Neuronal stem cell (in vitro differentiated cells): ENCODE results near the gene PRPF18.

Experiments used
- DNase-seq: peaks from one replicate; pipeline ENCODE4 v3.0.0-alpha.2; 2013; ENCODE audit warnings: low spot score
- H2AFZ ChIP-seq: one replicate; pipeline ENCODE4 v1.6.1; 2013; ENCODE audit warnings: mild to moderate bottlenecking, low read length, inconsistent platforms
- H2AK5ac ChIP-seq: 2 replicates; pipeline ENCODE4 v1.6.1; 2013; ENCODE audit warnings: low read depth, mild to moderate bottlenecking, inconsistent platforms, low read length, moderate library complexity, mixed read lengths
- H2BK120ac ChIP-seq: 2 replicates; pipeline ENCODE4 v1.6.1; 2013; ENCODE audit warnings: low read depth, mild to moderate bottlenecking, inconsistent platforms, low read length, moderate library complexity, mixed read lengths
- H2BK12ac ChIP-seq: one replicate; pipeline ENCODE4 v1.6.1; 2013; ENCODE audit warnings: low read length, inconsistent platforms
- H2BK15ac ChIP-seq: 2 replicates; pipeline ENCODE4 v1.6.1; 2013; ENCODE audit warnings: mild to moderate bottlenecking, low read length, inconsistent platforms, mixed read lengths
- H2BK5ac ChIP-seq: one replicate; pipeline ENCODE4 v1.6.1; 2013; ENCODE audit warnings: inconsistent platforms, mild to moderate bottlenecking, low read length, moderate library complexity
- H3K14ac ChIP-seq: one replicate; pipeline ENCODE4 v1.6.1; 2013; ENCODE audit warnings: low read length, inconsistent platforms
- H3K18ac ChIP-seq: 2 replicates; pipeline ENCODE4 v1.6.1; 2013; ENCODE audit warnings: low read length, inconsistent platforms
- H3K23ac ChIP-seq: 2 replicates; pipeline ENCODE4 v1.6.1; 2013; ENCODE audit warnings: low read depth, mild to moderate bottlenecking, mixed read lengths, low read length, inconsistent platforms; ENCODE audit not compliant: poor library complexity
- H3K27ac ChIP-seq: replicated peaks from 3 replicates; pipeline ENCODE4 v1.5.1; 2013; ENCODE audit warnings: low read length, inconsistent platforms
- H3K27me3 ChIP-seq, 3 experiments: 2 replicates each; pipeline ENCODE4 v1.6.1; 2013; ENCODE audit warnings: low read length in 3 of 3, mild to moderate bottlenecking in 2 of 3, inconsistent platforms in 1 of 3, low read depth in 1 of 3, mixed read lengths in 1 of 3, moderate library complexity in 1 of 3; ENCODE audit not compliant: control insufficient read depth in 3 of 3, insufficient read depth in 3 of 3
- H3K36me3 ChIP-seq, 2 donors: replicated peaks in 1 of 2; 2 replicates each; pipeline ENCODE4 v1.6.1; 2013; ENCODE audit warnings: low read length in 2 of 2; ENCODE audit not compliant: control insufficient read depth in 2 of 2, insufficient read depth in 2 of 2
- H3K4ac ChIP-seq: 2 replicates; pipeline ENCODE4 v1.6.1; 2013; ENCODE audit warnings: inconsistent platforms, mild to moderate bottlenecking, low read length, moderate library complexity
- H3K4me1 ChIP-seq, 2 donors: 1 replicate in 1 of 2; 2 replicates in 1 of 2; pipeline ENCODE4 v1.6.1; 2013; ENCODE audit warnings: low read length in 2 of 2, low read depth in 1 of 2; ENCODE audit not compliant: control insufficient read depth in 2 of 2, insufficient read depth in 1 of 2
- H3K4me2 ChIP-seq: one replicate; pipeline ENCODE4 v1.6.1; 2013; ENCODE audit warnings: mild to moderate bottlenecking, low read length, inconsistent platforms; ENCODE audit not compliant: insufficient read depth, poor library complexity, severe bottlenecking
- H3K4me3 ChIP-seq, 2 donors: 2 replicates each; pipeline ENCODE4 v1.5.1; 2013; ENCODE audit warnings: low read length in 2 of 2, mild to moderate bottlenecking in 2 of 2, inconsistent platforms in 1 of 2, moderate library complexity in 1 of 2
- H3K79me1 ChIP-seq: one replicate; pipeline ENCODE4 v1.6.1; 2013; ENCODE audit warnings: low read depth, mild to moderate bottlenecking, inconsistent platforms, low read length, moderate library complexity
- H3K9ac ChIP-seq: one replicate; pipeline ENCODE4 v1.6.1; 2013; ENCODE audit warnings: mild to moderate bottlenecking, low read depth, low read length, inconsistent platforms; ENCODE audit not compliant: poor library complexity
- H3K9me3 ChIP-seq, 2 donors: replicated peaks in 1 of 2; 2 replicates each; pipeline versions ENCODE3 to v1.6.1; 2013; ENCODE audit warnings: low read length in 2 of 2, mild to moderate bottlenecking in 2 of 2, inconsistent platforms in 1 of 2, low read depth in 1 of 2, mixed read lengths in 1 of 2, moderate library complexity in 1 of 2; ENCODE audit not compliant: control insufficient read depth in 2 of 2, insufficient read depth in 1 of 2
- H4K8ac ChIP-seq: one replicate; pipeline ENCODE4 v1.6.1; 2013; ENCODE audit warnings: low read depth, mild to moderate bottlenecking, inconsistent platforms, low read length, moderate library complexity
- H4K91ac ChIP-seq: one replicate; pipeline ENCODE4 v1.6.1; 2013; ENCODE audit warnings: low read length, low read depth, mild to moderate bottlenecking, inconsistent platforms; ENCODE audit not compliant: poor library complexity
- WGBS, 2 donors: extraction: QIAGEN DNeasy Blood & Tissue Kit; methylation state at CpG; one replicate each; pipeline ENCODE4 v1.1.7; 2013; ENCODE audit warnings: missing lambda C conversion rate in 2 of 2, mixed read lengths in 1 of 2; ENCODE audit not compliant: insufficient read length in 2 of 2, insufficient replicate concordance in 1 of 2; ENCODE audit errors: extremely low coverage in 2 of 2; 5-methylcytosine and 5-hydroxymethylcytosine counted together

The PRPF18 gene

GRCh38 chr10:13656337-13657100 is 69.8 kb downstream of the PRPF18 start:
- peaks cover 0 to 11% of the 10 kb centered on the region in 2 donors for H3K4me1 ChIP-seq
- no peak overlapping the region for H2BK15ac ChIP-seq
- H3K79me1 ChIP-seq: no peaks in the 10 kb centered on the region
- no peak overlapping the region for H3K4me2 ChIP-seq
- H3K9me3 ChIP-seq: no peaks in the 10 kb centered on the region
- no peak overlapping the region for H3K4me3 ChIP-seq
- H3K14ac ChIP-seq: no peak overlapping the region
- peak overlapping the region; percentile 54 for H4K91ac ChIP-seq
- no peak for DNase-seq
- H2BK120ac ChIP-seq: no peak overlapping the region
- no peak overlapping the region for H2BK12ac ChIP-seq
- H4K8ac ChIP-seq: no peak overlapping the region
- no peak overlapping the region for H3K23ac ChIP-seq
- H3K36me3 ChIP-seq: peaks cover 37 to 98% of the 10 kb centered on the region in 2 donors
- H2AK5ac ChIP-seq: no peak overlapping the region
- H2BK5ac ChIP-seq: peak overlapping the region; percentile 10
- peak overlapping the region; percentile 9 for H3K18ac ChIP-seq
- no peak overlapping the region for H3K27ac ChIP-seq
- no peaks in the 10 kb centered on the region for H3K27me3 ChIP-seq
- no peak overlapping the region for H3K4ac ChIP-seq
- H2AFZ ChIP-seq: no peak overlapping the region
- H3K9ac ChIP-seq: no peak overlapping the region
- WGBS, 2 donors: no CpG with 5 or more reads among the region's 68 CpGs

- no peak overlapping the region for H3K4me3 ChIP-seq
- no peak overlapping the region for H4K91ac ChIP-seq
- no peak overlapping the region for H2BK12ac ChIP-seq
- no peak overlapping the region for H3K18ac ChIP-seq
- H3K23ac ChIP-seq: no peak overlapping the region
- no peak overlapping the region for H2BK120ac ChIP-seq
- no peak overlapping the region for H3K9ac ChIP-seq
- no peak overlapping the region for H4K8ac ChIP-seq
- no peaks in the 10 kb centered on the region for H3K27me3 ChIP-seq
- H3K4ac ChIP-seq: no peak overlapping the region
- H2AFZ ChIP-seq: no peak overlapping the region
- H3K4me2 ChIP-seq: no peak overlapping the region
- H3K27ac ChIP-seq: no peak overlapping the region
- H3K9me3 ChIP-seq: no peaks in the 10 kb centered on the region
- H2BK15ac ChIP-seq: no peak overlapping the region
- H3K14ac ChIP-seq: no peak overlapping the region
- peaks cover 0 to 14% of the 10 kb centered on the region in 2 donors for H3K4me1 ChIP-seq
- no peak overlapping the region for H2AK5ac ChIP-seq
- no peak for DNase-seq
- H3K36me3 ChIP-seq: peaks cover 34 to 98% of the 10 kb centered on the region in 2 donors
- peak overlapping the region; percentile 10 for H2BK5ac ChIP-seq
- WGBS, 2 donors: no CpG with 5 or more reads among the region's 49 CpGs
- no peaks in the 10 kb centered on the region for H3K79me1 ChIP-seq
Observed at GRCh38 chr10:13657101-13657680, 70.4 kb downstream of the PRPF18 start.

GRCh38 chr10:13658264-13658663 is 71.5 kb downstream of the PRPF18 start:
- Histone ChIP-seq H2BK12ac (no peak overlapping the region), H2BK15ac (no peak overlapping the region), H3K27me3 (no peaks in the 10 kb centered on the region), H4K91ac (no peak overlapping the region), H3K14ac (no peak overlapping the region), H3K36me3 (peaks cover 34 to 98% of the 10 kb centered on the region in 2 donors), H2AK5ac (no peak overlapping the region), H3K18ac (no peak overlapping the region), H2AFZ (no peak overlapping the region), H2BK120ac (no peak overlapping the region), H4K8ac (no peak overlapping the region), H3K9me3 (no peaks in the 10 kb centered on the region), H3K4ac (no peak overlapping the region), H3K4me1 (peaks cover 0 to 14% of the 10 kb centered on the region in 2 donors), H3K9ac (no peak overlapping the region), H3K79me1 (no peaks in the 10 kb centered on the region), H3K4me3 (no peak overlapping the region), H2BK5ac (no peak overlapping the region), H3K27ac (no peak overlapping the region), H3K4me2 (no peak overlapping the region), H3K23ac (no peak overlapping the region)
- no CpG with 5 or more reads among the region's 10 CpGs for WGBS, 2 donors
- no peak for DNase-seq

GRCh38 chr10:13658871-13659685 is 72.3 kb downstream of the PRPF18 start:
- Histone ChIP-seq H3K36me3 (peaks cover 30 to 98% of the 10 kb centered on the region in 2 donors), H3K27ac (no peak overlapping the region), H3K79me1 (no peaks in the 10 kb centered on the region)

More at GRCh38 chr10:13658871-13659685, 72.3 kb downstream of the PRPF18 start:
- Histone ChIP-seq H2AFZ (no peak overlapping the region), H4K91ac (no peak overlapping the region), H3K27me3 (no peaks in the 10 kb centered on the region), H3K18ac (no peak overlapping the region), H3K4ac (no peak overlapping the region), H2BK5ac (no peak overlapping the region), H2BK15ac (no peak overlapping the region), H3K4me1 (peaks cover 0 to 14% of the 10 kb centered on the region in 2 donors), H3K9me3 (no peaks in the 10 kb centered on the region), H2BK12ac (no peak overlapping the region), H2BK120ac (no peak overlapping the region), H3K14ac (no peak overlapping the region), H3K4me2 (no peak overlapping the region), H3K9ac (no peak overlapping the region), H4K8ac (no peak overlapping the region), H2AK5ac (no peak overlapping the region), H3K23ac (no peak overlapping the region), H3K4me3 (no peak overlapping the region)
- DNase-seq: no peak
- no CpG with 5 or more reads among the region's 21 CpGs for WGBS, 2 donors
